Endodermal cell (in vitro differentiated cells): ENCODE measurements around the gene NADK. TPM values are rescaled to one million over a fixed set of nuclear protein-coding genes. Genes with fewer than 3 reads are reported as not detected.
A peak's percentile ranks its signal among the peaks of the same experiment; 100 is the strongest.

Experiments used
- DNase-seq: peaks from one replicate; pipeline ENCODE4 v3.0.0-alpha.2; 2017
- H3K27ac ChIP-seq: 2 replicates; pipeline ENCODE4 v1.5.1; 2013; ENCODE audit warnings: mild to moderate bottlenecking, low read depth, low read length, moderate library complexity
- H3K27me3 ChIP-seq: 2 replicates; pipeline ENCODE4 v1.6.1; 2013; ENCODE audit warnings: mild to moderate bottlenecking, low read length, moderate library complexity; ENCODE audit not compliant: insufficient read depth, control insufficient read depth, poor library complexity, severe bottlenecking
- H3K36me3 ChIP-seq: 2 replicates; pipeline ENCODE4 v1.7.0; 2013; ENCODE audit warnings: mild to moderate bottlenecking, low read length, moderate library complexity; ENCODE audit not compliant: control insufficient read depth, insufficient read depth
- H3K4me1 ChIP-seq: one replicate; pipeline ENCODE4 v1.7.0; 2013; ENCODE audit warnings: low read length; ENCODE audit not compliant: control insufficient read depth, insufficient read depth
- H3K4me3 ChIP-seq: 2 replicates; pipeline ENCODE4 v1.5.1; 2013; ENCODE audit warnings: mild to moderate bottlenecking, low read length, moderate library complexity
- H3K9ac ChIP-seq: 2 replicates; pipeline ENCODE4 v1.6.1; 2013; ENCODE audit warnings: mild to moderate bottlenecking, low read length, moderate library complexity; ENCODE audit not compliant: poor library complexity, severe bottlenecking; ENCODE audit errors: extremely low read depth
- H3K9me3 ChIP-seq: 2 replicates; pipeline ENCODE4 v1.6.1; 2013; ENCODE audit warnings: mild to moderate bottlenecking, low read length, moderate library complexity; ENCODE audit not compliant: control insufficient read depth
- H3K27ac Mint-ChIP-seq: 2 replicates; pipeline ENCODE4 v1.8.0; 2020; ENCODE audit warnings: mixed read lengths
- H3K27me3 Mint-ChIP-seq: 2 replicates; pipeline ENCODE4 v1.8.0; 2021; ENCODE audit warnings: mild to moderate bottlenecking, mixed read lengths; ENCODE audit not compliant: insufficient read depth
- H3K36me3 Mint-ChIP-seq: 2 replicates; pipeline ENCODE4 v1.8.0; 2020; ENCODE audit warnings: low read depth, mixed read lengths
- H3K4me1 Mint-ChIP-seq: 2 replicates; pipeline ENCODE4 v1.8.0; 2020; ENCODE audit warnings: mixed read lengths
- H3K4me3 Mint-ChIP-seq: 2 replicates; pipeline ENCODE4 v1.8.0; 2020; ENCODE audit warnings: mild to moderate bottlenecking, moderate library complexity, mixed read lengths
- H3K9me3 Mint-ChIP-seq: 2 replicates; pipeline ENCODE4 v1.8.0; 2020; ENCODE audit warnings: mild to moderate bottlenecking, mixed read lengths
- WGBS, 2 experiments: methylation state at CpG; one replicate each; pipeline versions ENCODE4 v1.1.5 to v1.1.7; 2013; ENCODE audit warnings: missing lambda C conversion rate in 2 of 2, mixed read lengths in 1 of 2; ENCODE audit not compliant: insufficient coverage in 1 of 2, insufficient read length in 1 of 2; 5-methylcytosine and 5-hydroxymethylcytosine counted together
- total RNA-seq, 2 donors: library from RNA; stranded (reverse); fragmentation: NEBNext Ultra II Directional in 1 of 2; extraction: Animal tissue kit (Norgen Biotek cat#: 25700) in 1 of 2; gene quantifications; 2 replicates in 1 of 2; 3 replicates in 1 of 2; pipeline ENCODE4 v1.2.1, GENCODE V29; 2021
- TF ChIP-seq, protein P1 (sequence below): fragments of 200-600 bp; sonication (generic); conservative IDR thresholded peaks from 2 replicates; pipeline ENCODE4 v1.5.0; 2021; ENCODE audit warnings: antibody characterized with exemption, mild to moderate bottlenecking

The NADK gene
- total RNA-seq, 2 donors from 2014 or later, result 75.2 to 81.6 TPM

DNA sequence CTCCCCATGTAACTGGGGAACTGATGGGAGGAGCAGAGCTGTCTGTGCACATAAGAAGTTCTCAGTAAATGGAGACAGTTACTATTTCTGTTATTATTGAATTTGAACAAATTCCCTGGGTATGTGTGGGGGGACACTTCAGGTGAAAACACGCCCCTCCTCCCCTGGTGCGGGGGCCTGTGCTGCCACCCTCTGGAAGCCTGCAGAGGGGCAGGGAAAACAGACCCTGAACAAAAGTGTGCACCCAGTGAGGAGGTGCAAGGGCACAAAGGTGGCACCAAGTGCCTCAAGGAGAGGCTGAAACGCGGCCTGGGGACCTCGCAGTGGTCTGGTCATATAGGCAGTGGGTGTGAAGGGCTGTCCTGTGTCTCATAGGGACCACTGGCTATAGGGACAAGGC, 18.2 kb upstream of the NADK start:
- no peaks in the 10 kb centered on the region for H3K27me3 ChIP-seq
- Mint-ChIP-seq H3K36me3 (peaks cover 75% of the 10 kb centered on the region), H3K27me3 (no peaks in the 10 kb centered on the region), H3K27ac (peak overlapping the region; percentile 46), H3K4me1 (no peaks in the 10 kb centered on the region), H3K9me3 (no peaks in the 10 kb centered on the region), H3K4me3 (no peak overlapping the region)
- peaks cover 96% of the 10 kb centered on the region for H3K36me3 ChIP-seq
- no peak overlapping the region for H3K27ac ChIP-seq
- no peaks in the 10 kb centered on the region for H3K4me1 ChIP-seq
- DNase-seq, result no peak
- 88 to 100% methylated on average over 1 to 5 of the region's 5 CpGs for WGBS, 2 experiments
- H3K9me3 ChIP-seq, result no peaks in the 10 kb centered on the region
- no peak overlapping the region for H3K9ac ChIP-seq
- TF ChIP-seq, protein P1, sequence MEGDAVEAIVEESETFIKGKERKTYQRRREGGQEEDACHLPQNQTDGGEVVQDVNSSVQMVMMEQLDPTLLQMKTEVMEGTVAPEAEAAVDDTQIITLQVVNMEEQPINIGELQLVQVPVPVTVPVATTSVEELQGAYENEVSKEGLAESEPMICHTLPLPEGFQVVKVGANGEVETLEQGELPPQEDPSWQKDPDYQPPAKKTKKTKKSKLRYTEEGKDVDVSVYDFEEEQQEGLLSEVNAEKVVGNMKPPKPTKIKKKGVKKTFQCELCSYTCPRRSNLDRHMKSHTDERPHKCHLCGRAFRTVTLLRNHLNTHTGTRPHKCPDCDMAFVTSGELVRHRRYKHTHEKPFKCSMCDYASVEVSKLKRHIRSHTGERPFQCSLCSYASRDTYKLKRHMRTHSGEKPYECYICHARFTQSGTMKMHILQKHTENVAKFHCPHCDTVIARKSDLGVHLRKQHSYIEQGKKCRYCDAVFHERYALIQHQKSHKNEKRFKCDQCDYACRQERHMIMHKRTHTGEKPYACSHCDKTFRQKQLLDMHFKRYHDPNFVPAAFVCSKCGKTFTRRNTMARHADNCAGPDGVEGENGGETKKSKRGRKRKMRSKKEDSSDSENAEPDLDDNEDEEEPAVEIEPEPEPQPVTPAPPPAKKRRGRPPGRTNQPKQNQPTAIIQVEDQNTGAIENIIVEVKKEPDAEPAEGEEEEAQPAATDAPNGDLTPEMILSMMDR, result peak; percentile 60
- H3K4me3 ChIP-seq, result no peak overlapping the region

DNA sequence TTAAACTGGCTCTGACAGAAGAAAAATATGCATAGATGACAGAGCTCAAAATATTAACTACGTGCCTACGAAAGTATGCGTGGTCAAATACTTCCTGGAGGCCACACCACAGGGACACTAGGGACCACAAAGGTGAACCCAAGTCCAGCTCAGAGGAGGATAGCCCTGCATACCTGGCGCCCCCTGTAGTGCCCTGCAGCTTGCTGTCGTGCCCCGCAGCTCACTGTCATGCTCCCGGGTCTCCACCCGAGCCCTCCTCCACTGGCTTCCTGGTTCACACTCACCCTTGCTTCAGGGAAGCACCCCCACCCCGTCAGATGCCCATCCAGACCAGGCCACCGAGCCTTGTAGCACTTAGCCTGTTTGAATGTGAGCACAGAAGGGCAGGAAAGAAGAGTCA, 16.7 kb upstream of the NADK start:
- H3K36me3 ChIP-seq, result peaks cover 92% of the 10 kb centered on the region

DNA sequence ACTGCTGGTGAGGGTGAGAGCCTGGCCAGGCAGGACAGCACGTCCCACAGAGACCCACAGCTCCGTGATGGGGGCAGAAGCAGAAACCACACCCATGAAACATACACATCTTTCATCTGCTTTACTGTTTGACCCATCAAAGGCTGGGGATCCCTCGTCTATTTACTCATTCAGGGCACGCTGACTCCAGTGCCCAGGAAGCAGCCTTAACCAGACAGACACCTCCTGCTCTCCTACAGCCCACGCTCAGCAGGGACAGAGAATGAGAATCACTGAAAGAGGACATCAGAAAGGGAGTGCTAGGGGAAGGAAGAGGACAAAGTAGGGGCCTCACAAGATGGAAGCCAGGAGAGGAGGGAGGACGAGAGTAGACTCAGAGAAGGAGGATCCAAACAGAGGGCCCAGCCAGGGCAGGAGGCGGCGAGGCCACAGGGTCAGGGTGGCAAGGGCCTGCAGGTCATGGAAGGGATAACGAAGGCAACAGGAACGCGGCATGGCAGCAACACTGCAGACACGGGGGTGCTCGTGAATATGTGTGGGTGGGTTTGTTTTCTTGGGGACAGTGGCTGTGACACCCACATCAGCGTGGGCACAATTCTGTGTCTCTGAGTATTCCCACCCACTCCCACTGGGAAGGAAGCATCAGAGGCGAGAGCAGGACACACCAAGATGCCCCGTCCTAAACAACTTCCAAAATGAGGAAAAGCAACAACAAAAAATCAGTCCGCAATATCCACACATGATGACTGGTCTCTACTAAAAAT, 15.4 kb upstream of the NADK start:
- Histone ChIP-seq H3K9ac (no peak overlapping the region), H3K36me3 (peaks cover 91% of the 10 kb centered on the region), H3K9me3 (no peaks in the 10 kb centered on the region), H3K4me3 (no peak overlapping the region), H3K27ac (no peak overlapping the region), H3K27me3 (no peaks in the 10 kb centered on the region), H3K4me1 (no peaks in the 10 kb centered on the region)
- no peak for DNase-seq
- no peaks in the 10 kb centered on the region for H3K9me3 Mint-ChIP-seq
- H3K4me1 Mint-ChIP-seq, result no peaks in the 10 kb centered on the region
- 94 to 100% methylated on average over 7 to 17 of the region's 17 CpGs for WGBS, 2 experiments
- TF ChIP-seq, protein P1, result no peak
- H3K4me3 Mint-ChIP-seq, result no peak overlapping the region
- H3K27me3 Mint-ChIP-seq, result no peaks in the 10 kb centered on the region
- H3K27ac Mint-ChIP-seq, result peak overlapping the region; percentile 44
- H3K36me3 Mint-ChIP-seq, result peaks cover 87% of the 10 kb centered on the region

More for the DNA sequence above, 16.7 kb upstream of the NADK start:
- H3K27ac Mint-ChIP-seq, result peak overlapping the region; percentile 66
- 94 to 95% methylated on average over 5 to 10 of the region's 10 CpGs for WGBS, 2 experiments
- H3K9me3 Mint-ChIP-seq, result no peaks in the 10 kb centered on the region
- H3K27me3 Mint-ChIP-seq, result no peaks in the 10 kb centered on the region
- no peak overlapping the region for H3K9ac ChIP-seq
- H3K4me1 Mint-ChIP-seq, result no peaks in the 10 kb centered on the region
- H3K9me3 ChIP-seq, result no peaks in the 10 kb centered on the region
- no peak overlapping the region for H3K4me3 ChIP-seq
- H3K36me3 Mint-ChIP-seq, result peaks cover 82% of the 10 kb centered on the region
- DNase-seq, result peak; percentile 62
- TF ChIP-seq, protein P1, result peak; percentile 31
- no peaks in the 10 kb centered on the region for H3K4me1 ChIP-seq
- no peak overlapping the region for H3K4me3 Mint-ChIP-seq
- H3K27me3 ChIP-seq, result no peaks in the 10 kb centered on the region
- no peak overlapping the region for H3K27ac ChIP-seq
